ENCODE results near the gene TCEA3. TPM values are rescaled to one million over a fixed set of nuclear protein-coding genes. Genes with fewer than 3 reads are reported as not detected.
A peak's percentile ranks its signal among the peaks of the same experiment; 100 is the strongest.

Gene TCEA3
- total RNA-seq, 4 donors from 2014 or later = 128 to 242 (median 179) TPM

DNA sequence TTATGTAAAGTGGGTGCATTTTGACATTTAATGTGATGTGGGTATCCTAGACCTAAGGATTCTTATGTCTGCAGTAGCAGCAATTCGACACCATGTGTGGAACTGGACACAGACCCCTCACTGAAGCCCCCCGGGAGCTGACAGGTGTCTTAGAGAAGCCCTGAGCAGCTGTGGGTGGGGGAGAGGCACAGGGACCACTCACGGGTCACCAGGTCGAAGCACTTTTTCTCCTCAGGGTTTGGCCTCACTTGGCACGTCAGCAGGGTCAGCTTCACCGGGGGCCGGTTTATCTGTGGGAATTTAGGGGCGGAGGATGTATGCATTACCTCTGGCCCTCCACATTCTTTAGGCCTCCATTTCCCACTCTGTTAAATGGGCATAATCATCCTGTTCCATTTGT lies 14.0 kb upstream of the TCEA3 start:
- H3K4me3 ChIP-seq = no peak overlapping the region
- DNase-seq = no peak
- H3K9me3 ChIP-seq = no peaks in the 10 kb centered on the region
- no peaks in the 10 kb centered on the region for H3K27me3 ChIP-seq
- in situ Hi-C loops (cut with MboI; ENCODE audit: low sequenced_read_pairs in 4 of 4) (no loop called here), intact Hi-C loops (cut with DNase I; ENCODE audit: low total_unique reads) (no loop called here)
- no peak overlapping the region for H3K27ac ChIP-seq
- H3K36me3 ChIP-seq = peaks cover 0 to 46% of the 10 kb centered on the region in 2 donors
- TF ChIP-seq, protein P1, sequence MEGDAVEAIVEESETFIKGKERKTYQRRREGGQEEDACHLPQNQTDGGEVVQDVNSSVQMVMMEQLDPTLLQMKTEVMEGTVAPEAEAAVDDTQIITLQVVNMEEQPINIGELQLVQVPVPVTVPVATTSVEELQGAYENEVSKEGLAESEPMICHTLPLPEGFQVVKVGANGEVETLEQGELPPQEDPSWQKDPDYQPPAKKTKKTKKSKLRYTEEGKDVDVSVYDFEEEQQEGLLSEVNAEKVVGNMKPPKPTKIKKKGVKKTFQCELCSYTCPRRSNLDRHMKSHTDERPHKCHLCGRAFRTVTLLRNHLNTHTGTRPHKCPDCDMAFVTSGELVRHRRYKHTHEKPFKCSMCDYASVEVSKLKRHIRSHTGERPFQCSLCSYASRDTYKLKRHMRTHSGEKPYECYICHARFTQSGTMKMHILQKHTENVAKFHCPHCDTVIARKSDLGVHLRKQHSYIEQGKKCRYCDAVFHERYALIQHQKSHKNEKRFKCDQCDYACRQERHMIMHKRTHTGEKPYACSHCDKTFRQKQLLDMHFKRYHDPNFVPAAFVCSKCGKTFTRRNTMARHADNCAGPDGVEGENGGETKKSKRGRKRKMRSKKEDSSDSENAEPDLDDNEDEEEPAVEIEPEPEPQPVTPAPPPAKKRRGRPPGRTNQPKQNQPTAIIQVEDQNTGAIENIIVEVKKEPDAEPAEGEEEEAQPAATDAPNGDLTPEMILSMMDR (IDR thresholded peaks at IDR 0.05 in 4 of 5, conservative IDR thresholded peaks at IDR 0.05 in 1 of 5) = no peak
- no peak for TF ChIP-seq POLR2A (IDR thresholded peaks at IDR 0.05)
- ATAC-seq = no peak
- no peaks in the 10 kb centered on the region for H3K4me1 ChIP-seq

- Histone ChIP-seq H3K27ac (no peak overlapping the region), H3K4me3 (no peak overlapping the region), H3K27me3 (no peaks in the 10 kb centered on the region), H3K36me3 (peaks cover 0 to 57% of the 10 kb centered on the region in 2 donors), H3K4me1 (no peaks in the 10 kb centered on the region), H3K9me3 (no peaks in the 10 kb centered on the region)
- ATAC-seq = no peak
- TF ChIP-seq, protein P1 (IDR thresholded peaks at IDR 0.05 in 4 of 5, conservative IDR thresholded peaks at IDR 0.05 in 1 of 5) = no peak
- no peak for TF ChIP-seq POLR2A (IDR thresholded peaks at IDR 0.05)
- DNase-seq = no peak
- in situ Hi-C loops (cut with MboI; ENCODE audit: low sequenced_read_pairs in 4 of 4) (no loop called here), intact Hi-C loops (cut with DNase I; ENCODE audit: low total_unique reads) (no loop called here)
Observed at GRCh38 chr1:23437355-23437664, 12.8 kb upstream of the TCEA3 start.

GRCh38 chr1:23436520-23437354 lies 12.2 kb upstream of the TCEA3 start:
- peak; percentile 26 to 38 for ATAC-seq
- H3K9me3 ChIP-seq = no peaks in the 10 kb centered on the region
- intact Hi-C loops (cut with DNase I; ENCODE audit: low total_unique reads) (no loop called here), in situ Hi-C loops (cut with MboI; ENCODE audit: low sequenced_read_pairs in 4 of 4) (no loop called here)
- no peak for DNase-seq
- H3K36me3 ChIP-seq = peaks cover 0 to 56% of the 10 kb centered on the region in 2 donors
- H3K4me3 ChIP-seq = no peak overlapping the region
- TF ChIP-seq, protein P1 (IDR thresholded peaks at IDR 0.05 in 4 of 5, conservative IDR thresholded peaks at IDR 0.05 in 1 of 5) = no peak
- TF ChIP-seq POLR2A (IDR thresholded peaks at IDR 0.05) = no peak
- H3K4me1 ChIP-seq = no peaks in the 10 kb centered on the region
- H3K27me3 ChIP-seq = no peaks in the 10 kb centered on the region
- peak overlapping the region in 3 of 4 donors; percentile 45 to 64 (median 58) for H3K27ac ChIP-seq

- DNase-seq (no peak), ATAC-seq (no peak)
- intact Hi-C loops (cut with DNase I; ENCODE audit: low total_unique reads) (no loop called here), in situ Hi-C loops (cut with MboI; ENCODE audit: low sequenced_read_pairs in 4 of 4) (no loop called here)
- no peaks in the 10 kb centered on the region for H3K9me3 ChIP-seq
- no peak overlapping the region for H3K4me3 ChIP-seq
- no peaks in the 10 kb centered on the region for H3K27me3 ChIP-seq
- H3K36me3 ChIP-seq = peaks cover 0 to 63% of the 10 kb centered on the region in 2 donors
- TF ChIP-seq POLR2A (IDR thresholded peaks at IDR 0.05) = no peak
- TF ChIP-seq, protein P1 (IDR thresholded peaks at IDR 0.05 in 4 of 5, conservative IDR thresholded peaks at IDR 0.05 in 1 of 5) = no peak
- H3K27ac ChIP-seq = peak overlapping the region in 1 of 4 donors; percentile 5
- no peaks in the 10 kb centered on the region for H3K4me1 ChIP-seq
Observed at GRCh38 chr1:23434260-23434775, 9.8 kb upstream of the TCEA3 start.

Measured in gastrocnemius medialis (tissue), 4 donors.